UCSD-AML1 (cell line): ENCODE data around the gene SLC24A3.
"Not testable (repeated sequence)": the region's sequence is repeated elsewhere in the genome, so short reads cannot be mapped to it uniquely, and the experiment has no call there.

ENCODE experiments used
- DNase-seq: peaks from one replicate; lab custom pipeline; 2025; ENCODE audit not compliant: unreplicated experiment; lab: John Stamatoyannopoulos, UW

Gene SLC24A3

GRCh38 chr20:19729672-19730071 lies 517.2 kb downstream of the SLC24A3 start:
- DNase-seq, result no peak

- DNase-seq, result peak; percentile 20
Observed at GRCh38 chr20:19730706-19731105, 518.3 kb downstream of the SLC24A3 start.

DNA sequence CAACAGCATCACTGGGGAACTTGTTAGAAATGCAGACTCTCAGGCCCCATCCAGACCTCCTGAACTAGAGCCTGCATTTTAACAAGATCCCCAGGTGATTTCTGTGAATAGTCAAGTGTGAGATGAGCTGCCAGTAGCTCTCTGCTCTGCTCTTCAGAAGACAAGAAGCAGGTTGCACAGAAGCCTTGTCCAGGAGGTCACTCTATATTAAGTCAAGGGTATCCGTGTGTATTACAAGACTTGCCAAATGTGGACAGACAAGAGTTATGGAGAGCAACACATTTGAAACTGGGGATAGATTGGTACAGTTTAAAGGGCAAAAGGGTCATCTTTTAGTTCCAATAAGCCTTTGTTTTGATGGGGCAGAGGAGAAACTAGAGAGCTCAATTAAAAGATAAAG lies 522.4 kb downstream of the SLC24A3 start:
- DNase-seq, result no peak

DNA sequence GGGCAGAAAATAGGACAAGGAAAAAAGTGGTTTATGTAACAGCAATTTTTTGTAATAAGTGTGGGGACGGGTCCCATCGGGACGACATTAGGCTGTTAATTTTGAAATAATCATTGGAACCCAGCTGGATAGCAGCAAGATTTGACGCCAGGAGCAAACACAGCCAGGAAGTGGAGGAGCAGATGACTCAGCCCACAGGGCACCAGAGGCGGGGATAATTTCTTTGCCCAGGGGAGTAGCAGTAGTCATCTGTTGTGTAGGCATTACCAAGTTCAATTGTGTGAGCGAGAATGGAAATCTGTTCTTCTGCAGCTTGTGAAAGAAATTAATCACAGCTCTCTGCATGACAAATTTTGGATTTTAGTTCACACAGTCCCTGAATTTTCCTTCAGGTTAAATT lies 523.0 kb downstream of the SLC24A3 start:
- peak; percentile 64 for DNase-seq

GRCh38 chr20:19737025-19737424 lies 524.6 kb downstream of the SLC24A3 start:
- no peak for DNase-seq

GRCh38 chr20:19738951-19739350 lies 526.5 kb downstream of the SLC24A3 start:
- no peak for DNase-seq

DNA sequence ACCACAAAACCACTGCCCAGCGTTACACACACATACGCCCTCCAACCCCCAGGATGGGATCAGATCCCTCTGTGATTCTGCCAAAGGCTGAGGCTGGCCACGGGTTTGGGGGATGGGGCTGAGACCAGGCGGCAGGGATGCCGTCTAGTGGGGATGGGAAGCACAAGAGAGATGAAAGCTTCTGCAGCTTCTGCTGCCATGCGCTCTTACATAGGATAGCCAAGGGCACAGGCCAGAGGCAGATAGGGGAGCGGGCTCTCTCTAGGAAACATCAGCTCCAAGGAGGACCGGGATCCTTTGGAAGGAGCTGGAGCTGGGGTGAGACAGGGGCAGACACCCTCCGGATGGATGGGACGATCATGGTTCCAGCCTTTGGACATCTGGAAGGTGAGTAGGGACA lies 526.9 kb downstream of the SLC24A3 start:
- no peak for DNase-seq

DNA sequence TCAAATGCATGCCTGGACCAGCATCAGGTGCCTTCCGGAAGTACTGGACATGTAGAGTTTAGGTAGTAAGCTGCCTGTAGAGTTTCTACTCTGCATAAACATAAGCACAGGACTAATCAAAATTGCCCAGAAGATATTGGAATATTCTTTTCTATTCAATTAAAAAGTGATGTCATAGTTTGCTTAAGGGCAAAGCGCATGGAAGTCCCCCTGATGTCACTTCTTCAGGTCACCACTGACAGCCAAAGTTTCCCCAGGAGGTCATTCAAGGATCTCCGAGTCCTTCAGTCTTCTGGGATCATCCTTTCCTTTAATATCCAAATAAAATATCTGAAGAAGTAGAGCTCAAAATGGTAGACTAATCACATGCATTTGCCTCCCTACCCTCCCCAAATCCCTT lies 528.1 kb downstream of the SLC24A3 start:
- no peak for DNase-seq

DNA sequence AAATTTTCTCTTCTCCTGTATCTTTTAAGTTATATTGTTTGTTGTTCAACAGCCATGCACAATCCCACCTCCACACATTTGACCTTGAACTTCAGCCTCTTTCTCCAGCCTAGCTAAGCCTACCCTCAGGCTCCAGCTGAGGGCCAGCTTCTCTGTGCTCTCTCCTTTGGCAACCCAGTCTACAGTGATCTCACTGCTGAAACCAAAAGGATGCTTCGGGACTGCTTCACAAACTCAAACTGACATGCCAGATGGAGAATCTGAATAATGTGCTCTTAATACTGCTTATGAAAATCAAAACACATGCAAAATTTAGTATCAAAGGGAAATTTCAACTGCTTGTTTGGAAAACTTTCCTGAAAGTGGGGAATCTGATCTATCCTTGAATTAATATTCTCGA lies 529.5 kb downstream of the SLC24A3 start:
- DNase-seq, result no peak

DNA sequence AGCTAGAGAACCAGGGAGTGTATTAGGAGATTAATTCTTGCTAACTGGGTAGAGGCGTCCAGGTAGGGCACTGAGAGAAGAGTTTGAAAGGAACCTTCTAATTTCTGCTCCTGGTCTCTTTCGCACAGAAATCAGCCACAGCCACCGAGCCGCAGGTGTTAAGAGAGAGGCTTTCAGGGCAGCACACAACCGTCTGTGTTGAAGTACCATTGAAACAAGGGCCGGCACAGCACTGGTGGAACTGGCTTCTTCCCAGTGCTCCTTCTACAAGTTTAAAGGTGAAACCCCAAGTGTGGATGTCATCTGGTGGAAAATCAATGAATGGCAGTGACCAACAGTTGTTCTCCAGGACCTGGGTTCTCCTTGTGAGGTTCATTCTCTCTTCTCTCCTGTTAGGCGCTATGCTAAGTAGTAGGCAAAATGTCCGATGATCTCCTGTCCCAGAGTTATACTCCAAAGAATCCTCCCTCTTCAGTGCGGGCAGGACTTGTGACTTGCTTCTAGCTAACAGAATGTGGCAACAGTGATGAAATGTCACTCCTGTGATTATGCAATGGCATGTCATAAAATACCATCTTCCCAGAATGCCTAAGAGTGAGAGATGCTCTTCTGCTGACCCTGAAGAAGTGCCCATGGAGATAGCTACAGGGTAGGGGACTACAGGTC lies 530.7 kb downstream of the SLC24A3 start:
- DNase-seq, result no peak

GRCh38 chr20:19743640-19743995 lies 531.2 kb downstream of the SLC24A3 start:
- peak; percentile 49 for DNase-seq

DNA sequence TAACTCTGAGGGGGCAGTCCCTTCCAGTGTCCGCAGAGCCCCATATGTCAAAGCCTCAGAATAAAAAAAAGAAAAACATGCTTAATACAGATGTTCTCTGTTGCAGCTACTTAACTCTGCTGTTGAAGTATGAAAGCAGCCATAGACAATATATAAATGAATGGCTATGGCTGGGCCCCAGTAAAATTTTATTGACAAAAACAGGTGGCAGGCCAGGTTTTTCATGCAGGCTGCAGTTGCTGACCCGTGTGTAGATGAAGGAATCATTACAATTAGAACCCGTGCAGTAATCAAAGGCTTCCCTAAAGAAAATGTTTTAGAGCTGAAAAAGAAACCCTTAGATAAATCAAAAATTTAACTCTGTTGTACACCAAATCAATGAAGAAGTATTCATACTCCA lies 532.7 kb downstream of the SLC24A3 start:
- DNase-seq, result no peak

GRCh38 chr20:19745584-19745983 lies 533.1 kb downstream of the SLC24A3 start:
- no peak for DNase-seq

DNA sequence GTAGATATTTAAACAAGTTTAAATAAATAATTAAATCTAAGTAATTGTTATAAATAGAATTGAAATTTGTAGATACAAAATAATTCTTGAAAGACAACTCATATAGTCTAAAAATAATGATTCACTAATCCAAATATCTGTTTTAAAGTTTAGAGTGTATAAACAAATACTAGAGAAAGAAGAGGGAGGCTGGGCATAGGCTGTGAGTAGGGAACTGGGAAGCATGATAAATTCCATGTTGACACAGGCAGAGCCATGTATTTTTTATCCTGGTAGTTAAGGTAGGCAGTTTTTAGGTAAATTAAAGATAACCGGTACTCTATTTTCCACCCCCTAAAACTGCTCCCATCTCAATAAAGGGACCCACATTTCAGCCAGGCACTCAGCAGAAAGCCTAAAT lies 534.0 kb downstream of the SLC24A3 start:
- no peak for DNase-seq

GRCh38 chr20:19747903-19748302 lies 535.5 kb downstream of the SLC24A3 start:
- no peak for DNase-seq

DNA sequence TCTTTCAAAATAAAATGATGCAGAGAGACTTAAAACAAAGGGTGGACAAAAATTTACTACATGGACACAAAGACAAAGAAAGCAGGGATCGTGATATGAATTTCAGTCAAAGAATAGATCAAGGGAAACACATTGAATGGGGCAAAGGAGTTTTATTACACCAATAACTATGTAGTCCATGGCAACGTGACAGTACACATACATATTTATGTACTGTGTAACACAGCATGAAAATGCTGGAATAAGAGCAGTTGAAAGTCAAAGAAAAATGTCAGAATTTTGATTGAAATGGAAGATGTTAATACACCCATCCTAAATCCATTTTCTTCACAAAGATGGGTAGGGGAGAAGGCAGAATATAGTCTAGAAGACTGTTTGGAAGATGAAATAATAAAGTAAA lies 536.2 kb downstream of the SLC24A3 start:
- no peak for DNase-seq

DNA sequence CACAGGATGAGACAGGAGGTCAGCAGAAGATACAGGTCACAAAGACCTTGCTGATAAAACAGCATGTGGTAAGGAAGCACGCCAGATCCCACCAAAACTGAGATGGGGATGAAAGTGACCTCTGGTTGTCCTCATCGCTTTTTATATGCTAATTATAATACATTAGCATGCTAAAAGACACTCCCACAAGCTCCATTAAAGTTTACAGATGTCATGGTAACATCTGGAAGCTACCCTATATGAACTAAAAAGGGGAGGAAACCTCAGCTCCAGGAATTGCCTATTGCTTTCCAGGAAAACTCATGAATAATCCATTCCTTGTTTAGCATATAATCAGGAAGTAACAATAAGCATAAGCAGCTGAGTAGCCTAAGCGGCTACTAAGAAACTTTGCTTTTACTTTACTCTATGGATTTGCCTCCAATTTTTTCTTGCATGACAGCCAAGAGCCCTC lies 537.2 kb downstream of the SLC24A3 start:
- DNase-seq, result no peak

- no peak for DNase-seq
Observed at GRCh38 chr20:19750101-19750606, 537.7 kb downstream of the SLC24A3 start.

DNA sequence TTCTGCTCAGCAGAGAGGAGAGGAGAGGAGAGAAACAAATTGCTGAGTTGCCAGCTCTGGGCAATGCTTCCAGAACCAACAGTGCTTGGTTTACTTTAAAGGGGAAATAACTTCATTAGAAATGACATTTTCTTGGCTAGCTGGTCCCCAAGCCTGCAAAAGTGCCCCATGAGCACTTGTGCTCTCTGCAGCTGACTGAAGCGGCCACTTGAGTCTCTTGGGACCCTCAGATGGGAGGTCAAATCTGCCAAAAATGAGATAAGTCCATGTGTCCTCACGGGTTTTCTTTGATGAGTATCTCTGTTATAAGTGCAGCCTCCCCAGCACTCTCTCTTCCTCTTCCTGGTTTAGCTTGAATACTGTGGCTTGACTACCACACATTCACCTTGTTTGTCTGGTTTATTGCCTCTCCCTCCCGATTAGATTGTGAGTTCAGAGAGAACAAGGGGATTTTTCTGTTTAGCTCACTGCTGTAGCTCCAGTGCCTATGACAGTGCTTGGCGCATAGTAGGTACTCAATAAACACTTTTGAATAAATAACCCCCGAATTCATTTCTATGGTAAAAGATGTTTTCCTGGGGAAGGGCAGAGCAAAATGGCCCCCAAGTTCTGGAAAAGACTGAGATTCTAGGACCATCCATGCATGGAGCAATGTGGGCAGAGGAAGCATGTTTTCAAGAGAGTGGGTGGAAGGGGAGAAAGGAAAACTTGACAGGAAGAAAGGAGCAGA lies 538.6 kb downstream of the SLC24A3 start:
- DNase-seq, result peak; percentile 26

GRCh38 chr20:19754201-19754600 lies 541.8 kb downstream of the SLC24A3 start:
- not testable (repeated sequence) for DNase-seq

DNA sequence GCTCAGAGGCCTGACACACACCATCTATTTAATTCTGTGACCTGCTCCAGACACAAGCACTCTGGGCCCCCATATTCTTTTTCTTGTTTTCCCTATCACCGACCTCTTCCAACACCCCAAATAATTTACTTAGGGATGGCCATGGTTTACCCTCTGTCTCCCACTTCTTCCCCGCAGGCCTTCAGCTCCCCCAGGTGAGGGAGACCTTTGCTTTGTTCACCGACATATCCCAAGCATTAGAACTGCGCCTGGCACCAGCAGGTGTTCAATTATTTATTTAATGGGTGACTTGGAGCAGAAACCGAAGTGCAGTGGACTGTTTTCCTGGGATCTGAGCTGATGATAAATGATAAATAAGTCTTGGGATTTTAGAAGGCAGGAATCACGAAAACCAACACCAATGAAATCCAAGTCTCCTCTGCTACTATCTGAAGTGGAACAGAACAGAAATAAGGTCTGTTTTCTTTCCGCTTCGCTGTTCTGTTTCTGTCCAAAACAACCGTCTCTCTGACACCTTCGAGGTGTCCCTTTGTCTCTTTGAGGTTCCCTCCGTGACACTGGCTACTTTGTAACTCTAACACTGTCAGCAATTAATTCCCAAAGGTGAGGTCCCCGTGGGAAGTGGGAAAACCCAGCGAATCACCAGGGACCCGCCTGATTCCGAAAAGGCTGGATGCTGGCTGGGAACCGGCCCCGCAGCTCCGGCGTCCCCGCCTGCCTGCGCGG lies 544.5 kb downstream of the SLC24A3 start:
- no peak for DNase-seq
